GM21723 (cell line): ENCODE measurements around the gene INPP5A.
"Not testable (repeated sequence)": the region's sequence is repeated elsewhere in the genome, so short reads cannot be mapped to it uniquely, and the experiment has no call there.

ENCODE experiments used
- ATAC-seq: cut with Tn5 transposase; IDR thresholded peaks from one replicate; pipeline ENCODE4 v1.9.1; 2021; ENCODE audit warnings: mild to moderate bottlenecking, moderate library complexity; ENCODE audit not compliant: unreplicated experiment

Gene INPP5A

GRCh38 chr10:132729810-132730572, 192.4 kb downstream of the INPP5A start:
- ATAC-seq: no peak

DNA sequence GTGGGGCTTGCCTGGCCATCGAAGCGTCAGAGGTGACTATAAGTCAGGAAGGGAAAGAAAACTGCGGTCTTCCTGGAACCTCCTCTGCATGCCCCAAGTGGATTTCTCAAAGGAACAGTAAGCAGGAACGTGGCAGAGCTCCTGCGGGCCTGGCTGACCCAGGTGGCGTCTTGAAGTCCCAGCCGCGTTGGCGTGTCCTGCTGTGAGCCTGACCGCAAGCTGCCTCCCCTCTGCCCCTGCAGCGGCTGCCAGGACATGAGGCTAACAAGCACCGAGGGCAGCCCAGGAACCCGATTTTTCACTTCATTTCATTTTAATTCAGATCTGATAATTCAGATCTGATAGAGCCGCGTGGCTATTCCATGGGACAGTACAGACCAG, 193.0 kb downstream of the INPP5A start:
- no peak for ATAC-seq

GRCh38 chr10:132732518-132732917, 194.9 kb downstream of the INPP5A start:
- no peak for ATAC-seq

GRCh38 chr10:132733926-132734325, 196.3 kb downstream of the INPP5A start:
- no peak for ATAC-seq

DNA sequence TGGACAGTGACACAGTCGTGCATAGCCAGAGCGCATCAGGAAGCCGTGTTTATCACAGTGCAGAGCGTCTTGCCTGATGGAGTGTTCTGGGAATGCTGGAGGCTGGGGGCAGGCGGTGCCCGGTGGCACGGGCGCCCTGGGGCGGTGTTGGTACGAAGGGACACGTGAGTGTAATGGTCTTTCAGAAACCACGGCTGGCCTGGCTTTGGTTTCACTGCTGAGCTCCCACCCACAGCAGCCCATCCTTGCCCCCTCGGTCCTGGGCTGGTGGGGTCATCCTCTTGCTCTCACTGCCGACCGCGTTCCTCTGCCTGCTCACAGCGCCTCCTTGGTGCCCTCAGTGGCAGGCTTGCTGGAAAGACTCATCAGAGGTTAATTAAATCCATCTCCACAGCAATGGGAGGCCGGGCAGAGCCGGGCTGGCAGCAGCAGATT, 197.8 kb downstream of the INPP5A start:
- ATAC-seq: no peak

DNA sequence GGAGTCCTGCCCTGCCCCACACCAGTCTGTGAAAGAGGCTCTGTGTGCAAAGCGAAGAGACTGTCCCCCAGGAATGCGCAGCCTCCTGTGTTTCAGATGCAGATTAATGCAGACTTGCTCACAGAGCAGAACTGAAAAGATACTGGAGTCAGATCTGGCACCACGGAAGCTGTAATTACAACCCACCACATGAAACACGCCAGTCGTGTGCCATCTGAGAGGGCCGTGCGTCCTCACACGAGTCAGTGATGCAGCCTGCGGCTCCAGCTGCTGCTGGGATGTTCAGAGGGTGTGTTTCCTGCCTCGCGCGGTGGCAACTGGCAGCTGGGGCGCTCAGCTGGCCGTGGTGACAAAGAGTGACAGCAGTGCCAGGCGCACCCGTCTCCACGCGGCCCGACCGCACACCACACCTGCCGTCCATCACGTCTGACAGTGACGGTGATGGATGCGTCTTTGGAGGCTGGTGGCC, 198.4 kb downstream of the INPP5A start:
- no peak for ATAC-seq

GRCh38 chr10:132737390-132738048, 199.9 kb downstream of the INPP5A start:
- no peak for ATAC-seq

- ATAC-seq: no peak
Measured at GRCh38 chr10:132738454-132739224, 201.1 kb downstream of the INPP5A start.

- no peak for ATAC-seq
Measured at GRCh38 chr10:132739225-132739613, 201.6 kb downstream of the INPP5A start.

GRCh38 chr10:132740588-132740987, 203.0 kb downstream of the INPP5A start:
- no peak for ATAC-seq

DNA sequence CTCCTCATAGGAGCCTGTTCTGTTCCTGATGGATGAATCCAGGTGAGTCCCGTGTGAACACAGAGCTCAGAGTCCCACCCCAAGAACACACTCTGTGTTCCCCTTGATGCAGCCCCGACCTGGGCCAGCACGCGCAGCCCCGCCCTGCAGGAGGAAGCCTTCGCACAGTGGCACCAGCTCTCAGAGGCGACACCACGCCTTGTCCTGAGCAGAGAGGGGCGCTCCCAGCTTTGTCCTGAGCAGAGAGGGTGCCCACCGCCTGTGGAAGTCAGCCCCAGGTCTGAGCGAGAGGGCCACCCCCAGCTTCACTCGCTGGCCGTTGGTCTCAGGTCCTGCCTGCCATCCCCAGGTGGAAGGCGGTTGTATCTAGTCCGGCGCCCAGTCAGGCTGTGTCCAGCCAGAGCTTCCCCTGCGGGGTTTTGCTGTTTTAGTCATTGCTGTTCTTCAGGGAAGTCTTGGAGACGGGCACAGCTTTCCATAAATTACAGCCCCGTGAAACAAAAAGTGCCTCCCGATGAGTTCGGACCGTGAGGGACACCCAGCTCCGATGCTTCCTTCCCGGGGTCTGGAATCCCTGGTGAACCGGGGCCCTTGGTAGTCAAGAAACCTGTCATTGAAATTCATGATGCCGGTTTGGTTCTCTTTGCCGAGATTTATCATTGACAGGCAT, 204.7 kb downstream of the INPP5A start:
- no peak for ATAC-seq

GRCh38 chr10:132742837-132743194, 205.2 kb downstream of the INPP5A start:
- no peak for ATAC-seq

GRCh38 chr10:132743196-132743924, 205.8 kb downstream of the INPP5A start:
- ATAC-seq: not testable (repeated sequence)

GRCh38 chr10:132743925-132744490, 206.4 kb downstream of the INPP5A start:
- ATAC-seq: no peak

- no peak for ATAC-seq
Measured at GRCh38 chr10:132744839-132745238, 207.3 kb downstream of the INPP5A start.

GRCh38 chr10:132745511-132745910, 207.9 kb downstream of the INPP5A start:
- ATAC-seq: no peak

DNA sequence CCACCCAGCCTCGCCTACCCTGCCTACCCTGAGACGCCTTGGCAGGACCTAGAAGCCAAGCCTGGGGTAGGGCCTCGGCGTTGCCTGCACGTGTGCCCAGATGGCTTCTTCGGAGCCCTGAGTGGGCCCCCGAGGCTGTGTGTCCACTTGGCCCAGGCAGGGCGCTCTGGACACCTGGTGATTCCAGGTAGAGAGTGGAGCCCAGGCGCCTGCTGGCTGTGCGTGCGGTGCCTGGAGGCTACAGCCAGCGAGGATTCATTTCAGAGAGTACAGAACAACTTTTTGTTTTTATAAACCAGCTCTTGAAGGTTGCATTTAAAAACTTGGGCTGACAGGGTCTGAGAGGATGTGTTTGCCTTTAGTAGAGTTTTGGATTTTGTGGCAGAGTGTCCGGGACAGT, 208.4 kb downstream of the INPP5A start:
- ATAC-seq: no peak

- no peak for ATAC-seq
Measured at GRCh38 chr10:132746386-132746785, 208.8 kb downstream of the INPP5A start.

GRCh38 chr10:132746801-132747625, 209.4 kb downstream of the INPP5A start:
- no peak for ATAC-seq
